OCI-LY7 (cell line): Measurements from ENCODE around the gene VANGL1. TPM values are rescaled to one million over a fixed set of nuclear protein-coding genes. Genes with fewer than 3 reads are reported as not detected.

Source experiments
- BruUV-seq: library from RNA; stranded (reverse); fragments of 400-500 nt; replicated peaks from 2 replicates; lab custom pipeline; 2021; lab: Mats Ljungman, UMichigan
- CTCF ChIA-PET: fragments of 300-600 bp; sonication (Branson Sonifier 250); formaldehyde crosslinking; loops from one replicate; lab custom pipeline; 2022; ENCODE audit warnings: antibody characterized with exemption; ENCODE audit not compliant: unreplicated experiment; lab: Charles Lee
- POLR2A ChIA-PET: fragments of 300-600 bp; sonication (Branson Sonifier 250); formaldehyde crosslinking; loops from one replicate; lab custom pipeline; 2022; ENCODE audit warnings: antibody characterized with exemption; lab: Charles Lee
- DNase-seq: peaks from one replicate; pipeline ENCODE4 v3.0.0-alpha.2; 2015; ENCODE audit warnings: low spot score
- H2AFZ ChIP-seq: fragments of 200-600 bp; sonication (generic), shearing (Covaris generic); 2 replicates; pipeline ENCODE4 v1.6.1; 2014; ENCODE audit warnings: mild to moderate bottlenecking, antibody characterized with exemption, low read length, moderate library complexity
- H3K27ac ChIP-seq: fragments of 200-600 bp; sonication (generic); 2 replicates; pipeline ENCODE4 v1.5.1; 2014; ENCODE audit warnings: mixed run types, low read depth, mild to moderate bottlenecking, moderate library complexity, low read length, inconsistent platforms; ENCODE audit not compliant: poor library complexity, severe bottlenecking
- H3K36me3 ChIP-seq: fragments of 200-600 bp; sonication (generic); 2 replicates; pipeline ENCODE4 v1.6.1; 2014; ENCODE audit warnings: mild to moderate bottlenecking, antibody characterized with exemption, low read length, moderate library complexity, mixed read lengths; ENCODE audit not compliant: insufficient read depth
- H3K4me1 ChIP-seq: fragments of 200-600 bp; sonication (generic); 2 replicates; pipeline ENCODE4 v1.5.1; 2014; ENCODE audit warnings: mild to moderate bottlenecking, low read length; ENCODE audit not compliant: insufficient read depth, poor library complexity, severe bottlenecking
- H3K4me2 ChIP-seq: fragments of 200-600 bp; sonication (generic); 2 replicates; pipeline ENCODE4 v1.6.1; 2014; ENCODE audit warnings: mild to moderate bottlenecking, low read length
- H3K4me3 ChIP-seq: fragments of 200-600 bp; sonication (generic); 2 replicates; pipeline ENCODE4 v1.5.1; 2014; ENCODE audit warnings: mild to moderate bottlenecking, low read depth, low read length; ENCODE audit not compliant: poor library complexity, severe bottlenecking
- H3K79me2 ChIP-seq: fragments of 200-600 bp; sonication (generic); 2 replicates; pipeline ENCODE4 v1.6.1; 2016; ENCODE audit warnings: low read depth, mild to moderate bottlenecking, low read length, moderate library complexity, mixed read lengths; ENCODE audit not compliant: insufficient read depth
- H3K9me2 ChIP-seq: fragments of 200-600 bp; sonication (generic); 2 replicates; pipeline ENCODE4 v1.6.1; 2016; ENCODE audit warnings: mild to moderate bottlenecking, low read length, mixed read lengths; ENCODE audit not compliant: insufficient read depth
- H3K9me3 ChIP-seq: fragments of 200-600 bp; sonication (generic); 2 replicates; pipeline ENCODE4 v1.6.1; 2014; ENCODE audit warnings: mild to moderate bottlenecking, mixed run types, low read length, mixed read lengths
- H4K20me1 ChIP-seq: fragments of 200-600 bp; sonication (generic); 2 replicates; pipeline ENCODE4 v1.6.1; 2014; ENCODE audit warnings: mild to moderate bottlenecking, antibody characterized with exemption, low read length, moderate library complexity, mixed read lengths; ENCODE audit not compliant: insufficient read depth
- CTCF ChIP-seq: fragments of 200-600 bp; sonication (generic); conservative IDR thresholded peaks from 2 replicates; pipeline ENCODE4 v1.5.1; 2014; ENCODE audit warnings: mild to moderate bottlenecking, antibody characterized with exemption, low read length, moderate library complexity, mixed read lengths
- EZH2phosphoT487 ChIP-seq: fragments of 200-600 bp; sonication (generic); IDR thresholded peaks from 2 replicates; pipeline ENCODE4 v1.6.1; 2018; ENCODE audit warnings: low read depth, borderline replicate concordance, mild to moderate bottlenecking, mixed run types, antibody characterized with exemption, low read length, moderate library complexity, mixed read lengths
- intact Hi-C: fragments of 100-400 bp; cut with micrococcal nuclease; formaldehyde crosslinking; loops from one replicate; pipeline ENCODE4 v1.10.0; 2022; ENCODE audit not compliant: unreplicated experiment
- total RNA-seq, 2 experiments: library from RNA; depleted of rRNA in 1 of 2; stranded (reverse); fragments of >200 nt in 1 of 2; shearing (Covaris generic) in 1 of 2; gene quantifications; 2 replicates each; pipeline ENCODE4 v1.2.3, GENCODE V29; 2014 to 2022

The VANGL1 gene
- total RNA-seq, 2 experiments from 2014 or later, result 1.2 TPM; not detected in 1

- intact Hi-C loops, result loop anchor here (10.0 kb wide), 2 partner anchors 319 to 619 kb away; no protein-coding TSS in a partner anchor
- Histone ChIP-seq H4K20me1 (no peaks in the 10 kb centered on the region), H3K4me2 (no peak overlapping the region), H3K9me3 (no peaks in the 10 kb centered on the region), H3K36me3 (no peaks in the 10 kb centered on the region), H3K27ac (no peak overlapping the region), H3K79me2 (no peaks in the 10 kb centered on the region), H3K9me2 (no peaks in the 10 kb centered on the region), H2AFZ (no peak overlapping the region), H3K4me3 (no peak overlapping the region), H3K4me1 (no peaks in the 10 kb centered on the region)
- BruUV-seq, result no TSS peak
- no peak for TF ChIP-seq CTCF
- TF ChIP-seq EZH2phosphoT487, result no peak
- ChIA-PET CTCF (no interaction called here), POLR2A (no interaction called here)
- no peak for DNase-seq
Observed at GRCh38 chr1:115593365-115594259, 48.2 kb upstream of the VANGL1 start.

DNA sequence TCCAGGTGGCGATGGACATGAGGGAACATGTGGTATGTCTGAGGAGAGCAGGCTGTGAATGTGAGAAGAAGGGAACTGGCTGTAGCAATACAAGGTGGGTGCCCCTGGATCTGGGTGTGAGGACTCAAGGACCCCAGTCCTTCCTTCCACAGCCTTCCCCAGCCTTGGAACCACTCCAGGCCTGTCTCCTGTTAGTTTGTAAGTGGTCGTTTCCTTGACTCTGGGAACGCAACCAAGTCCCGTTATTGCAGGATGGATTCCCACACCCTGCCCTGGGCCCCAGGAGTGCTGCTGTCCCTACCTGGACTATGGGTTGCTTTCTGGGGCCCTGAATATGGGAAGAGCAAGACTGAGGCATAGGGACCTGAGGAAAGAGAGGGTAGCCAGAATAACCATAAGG, 47.2 kb upstream of the VANGL1 start:
- POLR2A ChIA-PET, result no interaction called here
- H2AFZ ChIP-seq, result no peak overlapping the region

More for the DNA sequence above, 47.2 kb upstream of the VANGL1 start:
- TF ChIP-seq EZH2phosphoT487, result no peak
- no peak for TF ChIP-seq CTCF
- H3K79me2 ChIP-seq, result no peaks in the 10 kb centered on the region
- no peak overlapping the region for H3K4me3 ChIP-seq
- no peaks in the 10 kb centered on the region for H4K20me1 ChIP-seq
- intact Hi-C loops, result loop anchor here (10.0 kb wide), 2 partner anchors 320 to 620 kb away; no protein-coding TSS in a partner anchor
- H3K9me2 ChIP-seq, result no peaks in the 10 kb centered on the region
- CTCF ChIA-PET, result interaction anchor here (1.1 kb wide), 1 partner anchor 456 kb away, joined by 3 read pairs; no protein-coding TSS in a partner anchor
- H3K9me3 ChIP-seq, result no peaks in the 10 kb centered on the region
- no peak for DNase-seq
- no peak overlapping the region for H3K4me2 ChIP-seq
- no peaks in the 10 kb centered on the region for H3K36me3 ChIP-seq
- H3K4me1 ChIP-seq, result no peaks in the 10 kb centered on the region
- H3K27ac ChIP-seq, result no peak overlapping the region
- no TSS peak for BruUV-seq
